Measurements from ENCODE around the gene CACNA1B. TPM values are rescaled to one million over a fixed set of nuclear protein-coding genes. Genes with fewer than 3 reads are reported as not detected.

Gene CACNA1B
- total RNA-seq, 3 donors from 2014 or later = 0.12 to 1.7 (median 0.22) TPM

GRCh38 chr9:138114501-138115245 is 237.1 kb downstream of the CACNA1B start:
- no peaks in the 10 kb centered on the region for H3K4me1 ChIP-seq (ENCODE audit: low read depth)
- intact Hi-C loops (cut with DNase I, micrococcal nuclease) = no loop called here
- no peaks in the 10 kb centered on the region for H3K9me3 ChIP-seq
- H3K4me3 ChIP-seq = no peak overlapping the region
- no peaks in the 10 kb centered on the region for H3K36me3 ChIP-seq (ENCODE audit: low read depth)
- ATAC-seq = no peak
- no peak for TF ChIP-seq CTCF (IDR thresholded peaks at IDR 0.05)
- no peak for DNase-seq

DNA sequence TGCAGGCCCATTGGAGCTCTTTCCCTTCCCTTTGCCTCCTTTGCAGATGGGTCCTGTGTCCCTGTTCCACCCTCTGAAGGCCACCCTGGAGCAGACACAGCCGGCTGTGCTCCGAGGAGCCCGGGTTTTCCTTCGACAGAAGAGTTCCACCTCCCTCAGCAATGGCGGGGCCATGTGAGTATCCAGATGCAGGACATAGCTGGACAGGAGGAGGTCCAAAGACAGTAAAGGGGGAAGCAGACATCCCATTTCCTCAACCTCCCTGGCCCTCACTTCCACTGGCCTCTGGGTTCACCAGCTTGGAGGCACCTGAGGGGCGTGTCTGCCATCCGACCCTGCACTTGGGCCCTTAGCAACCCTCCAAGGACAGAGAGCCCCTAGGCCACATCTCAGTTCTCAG is 237.9 kb downstream of the CACNA1B start:
- Histone ChIP-seq H3K36me3 (ENCODE audit: low read depth) (no peaks in the 10 kb centered on the region), H3K9me3 (no peaks in the 10 kb centered on the region), H3K4me3 (no peak overlapping the region), H3K4me1 (ENCODE audit: low read depth) (no peaks in the 10 kb centered on the region)
- ATAC-seq = no peak
- no peak for TF ChIP-seq CTCF (IDR thresholded peaks at IDR 0.05)
- intact Hi-C loops (cut with DNase I, micrococcal nuclease) = no loop called here
- DNase-seq = no peak

- no peak for TF ChIP-seq CTCF (IDR thresholded peaks at IDR 0.05)
- Histone ChIP-seq H3K9me3 (no peaks in the 10 kb centered on the region), H3K4me1 (ENCODE audit: low read depth) (no peaks in the 10 kb centered on the region), H3K36me3 (ENCODE audit: low read depth) (no peaks in the 10 kb centered on the region), H3K4me3 (no peak overlapping the region)
- no peak for ATAC-seq
- no peak for DNase-seq
- intact Hi-C loops (cut with DNase I, micrococcal nuclease) = no loop called here
These were observed 238.9 kb downstream of the CACNA1B start for GRCh38 chr9:138116521-138116920.

- intact Hi-C loops (cut with DNase I, micrococcal nuclease) = no loop called here
- no peak for TF ChIP-seq CTCF (IDR thresholded peaks at IDR 0.05)
- no peak for ATAC-seq
- no peak for DNase-seq
- no peak overlapping the region for H3K4me3 ChIP-seq
- no peaks in the 10 kb centered on the region for H3K36me3 ChIP-seq (ENCODE audit: low read depth)
- no peaks in the 10 kb centered on the region for H3K4me1 ChIP-seq (ENCODE audit: low read depth)
- no peaks in the 10 kb centered on the region for H3K9me3 ChIP-seq
These were observed 239.6 kb downstream of the CACNA1B start for GRCh38 chr9:138117101-138117750.

GRCh38 chr9:138117836-138118235 is 240.3 kb downstream of the CACNA1B start:
- Histone ChIP-seq H3K4me3 (no peak overlapping the region), H3K4me1 (ENCODE audit: low read depth) (no peaks in the 10 kb centered on the region), H3K36me3 (ENCODE audit: low read depth) (no peaks in the 10 kb centered on the region), H3K9me3 (no peaks in the 10 kb centered on the region)
- TF ChIP-seq CTCF (IDR thresholded peaks at IDR 0.05) = no peak
- DNase-seq (no peak), ATAC-seq (no peak)
- intact Hi-C loops (cut with DNase I, micrococcal nuclease) = no loop called here

Measured in mucosa of descending colon (tissue), 3 donors.